COLO668 (cell line): Measurements from ENCODE around the gene WDR20.
"Not testable (repeated sequence)": the region's sequence is repeated elsewhere in the genome, so short reads cannot be mapped to it uniquely, and the experiment has no call there.

Source experiments
- DNase-seq: peaks from one replicate; lab custom pipeline; 2025; ENCODE audit not compliant: unreplicated experiment; lab: John Stamatoyannopoulos, UW

The WDR20 gene

DNA sequence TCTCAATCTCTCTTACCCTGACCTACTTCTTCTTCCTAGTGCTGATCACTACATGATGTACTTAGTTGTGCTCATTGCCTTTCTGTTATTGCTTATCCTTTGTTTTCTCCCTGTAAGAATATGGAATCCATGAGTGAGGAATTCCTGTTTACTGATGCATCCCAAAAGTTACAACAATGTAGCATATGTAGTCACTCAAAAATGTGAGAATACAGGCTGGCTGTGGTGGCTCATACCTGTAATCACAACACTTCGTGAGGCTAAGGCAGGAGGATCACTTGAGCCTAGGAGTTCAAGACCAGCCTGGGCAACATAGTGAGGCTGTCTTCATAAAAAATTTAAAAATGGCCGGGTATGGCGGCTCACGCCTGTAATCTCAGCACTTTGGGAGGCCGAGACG lies 8.0 kb upstream of the WDR20 start:
- no peak for DNase-seq

DNA sequence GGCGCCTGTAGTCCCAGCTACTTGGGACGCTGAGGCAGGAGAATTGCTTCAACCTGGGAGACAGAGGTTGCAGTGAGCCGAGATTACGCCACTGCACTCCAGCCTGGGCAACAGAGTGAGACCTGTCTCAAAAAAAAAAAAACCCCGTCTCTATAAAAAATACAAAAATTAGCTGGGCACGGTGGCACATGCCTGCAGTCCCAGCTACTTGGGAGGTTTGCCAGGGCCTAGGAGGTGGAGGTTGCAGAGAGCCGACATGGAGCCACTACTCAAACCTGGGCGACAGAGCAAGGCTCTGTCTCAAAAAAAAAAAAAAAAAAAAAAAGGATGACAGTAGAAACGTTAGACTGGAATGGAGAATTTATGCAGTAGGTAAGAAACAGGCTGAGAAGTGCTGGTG lies 5.7 kb upstream of the WDR20 start:
- not testable (repeated sequence) for DNase-seq

- not testable (repeated sequence) for DNase-seq
These were observed 5.0 kb upstream of the WDR20 start for GRCh38 chr14:102134719-102135118.

DNA sequence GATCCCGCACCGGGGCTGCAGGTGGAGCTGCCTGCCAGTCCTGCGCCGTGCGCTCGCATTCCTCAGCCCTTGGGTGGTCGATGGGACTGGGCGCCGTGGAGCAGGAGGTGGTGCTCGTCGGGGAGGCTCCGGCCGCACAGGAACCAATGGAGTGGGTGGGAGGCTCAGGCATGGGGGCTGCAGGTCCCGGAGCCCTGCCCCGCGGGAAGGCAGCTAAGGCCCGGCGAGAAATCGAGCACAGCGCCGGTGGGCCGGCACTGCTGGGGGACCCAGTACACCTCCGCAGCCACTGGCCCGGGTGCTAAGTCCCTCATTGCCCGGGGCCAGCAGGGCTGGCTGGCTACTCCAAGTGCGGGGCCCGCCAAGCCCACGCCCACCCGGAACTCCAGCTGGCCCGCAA lies 4.2 kb upstream of the WDR20 start:
- DNase-seq = not testable (repeated sequence)

GRCh38 chr14:102138535-102138934 lies 1.2 kb upstream of the WDR20 start:
- no peak for DNase-seq

DNA sequence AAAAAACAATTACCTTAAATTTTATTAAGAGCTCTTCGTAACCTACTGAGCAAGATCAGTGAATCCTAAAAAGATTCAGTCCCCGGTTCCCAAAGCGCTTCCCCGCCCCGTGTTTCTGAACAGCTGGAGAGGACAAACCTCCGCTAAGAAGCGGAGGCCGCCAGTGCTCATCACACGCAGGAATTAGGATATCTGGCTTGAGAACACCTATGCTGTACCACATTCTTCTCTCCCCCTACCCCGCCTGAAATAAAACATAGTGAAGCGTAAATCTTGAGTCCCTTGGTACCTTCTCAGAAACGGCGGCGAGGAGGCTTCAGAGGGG lies 774 bp upstream of the WDR20 start:
- peak; percentile 68 for DNase-seq

DNA sequence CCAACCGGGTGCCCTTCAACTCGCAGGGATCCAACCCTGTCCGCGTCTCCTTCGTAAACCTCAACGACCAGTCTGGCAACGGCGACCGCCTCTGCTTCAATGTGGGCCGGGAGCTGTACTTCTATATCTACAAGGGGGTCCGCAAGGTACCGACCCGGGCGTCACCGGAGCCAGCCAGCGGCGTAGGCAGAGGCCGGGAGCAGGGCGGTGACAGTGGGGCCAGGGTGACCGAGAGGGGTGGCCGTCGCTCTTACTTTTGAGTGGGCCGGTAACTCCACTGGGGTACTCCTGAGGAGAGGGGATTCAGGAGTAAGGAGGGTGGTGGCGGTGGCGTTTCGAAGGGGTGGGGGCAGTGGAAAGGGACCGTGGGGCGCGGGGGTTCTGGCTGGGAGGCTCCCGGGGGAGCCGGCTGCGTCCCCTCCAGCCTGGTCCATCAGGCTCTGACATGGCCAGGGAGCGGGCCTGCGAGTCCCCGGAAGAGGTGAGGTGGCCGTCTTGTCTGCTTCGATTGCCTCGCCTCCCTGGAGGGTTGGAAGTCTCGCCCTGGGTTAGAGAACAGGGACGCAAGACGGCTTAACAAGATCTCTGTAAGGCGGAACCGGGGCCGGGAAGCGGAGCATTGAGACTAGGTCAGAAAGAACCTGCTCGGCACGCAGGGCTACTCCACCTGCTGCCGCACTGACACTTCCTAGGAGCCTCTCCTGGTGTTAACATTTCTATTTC lies 491 bp downstream of the WDR20 start:
- peak; percentile 40 for DNase-seq

DNA sequence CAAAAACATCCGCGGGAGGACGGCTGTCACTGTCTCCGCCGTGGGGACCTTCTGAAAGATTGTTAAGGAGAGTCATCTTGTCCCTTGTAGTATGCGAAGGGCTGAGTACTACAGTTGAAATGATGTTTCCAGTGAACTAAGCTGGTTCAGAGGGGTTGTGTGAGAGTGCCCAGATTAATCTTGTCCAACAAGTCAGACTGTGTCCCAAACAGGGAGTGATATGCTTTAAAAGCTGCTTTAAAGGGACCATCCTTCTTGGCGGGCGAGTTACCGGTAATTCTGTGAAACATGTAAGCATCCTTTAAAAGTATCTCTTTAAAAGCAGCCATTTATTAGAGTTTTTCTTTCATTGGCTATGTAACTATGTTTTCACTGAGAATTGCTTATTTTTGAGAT lies 1.1 kb downstream of the WDR20 start:
- DNase-seq = no peak

- no peak for DNase-seq
These were observed 2.1 kb downstream of the WDR20 start for GRCh38 chr14:102141797-102142196.

DNA sequence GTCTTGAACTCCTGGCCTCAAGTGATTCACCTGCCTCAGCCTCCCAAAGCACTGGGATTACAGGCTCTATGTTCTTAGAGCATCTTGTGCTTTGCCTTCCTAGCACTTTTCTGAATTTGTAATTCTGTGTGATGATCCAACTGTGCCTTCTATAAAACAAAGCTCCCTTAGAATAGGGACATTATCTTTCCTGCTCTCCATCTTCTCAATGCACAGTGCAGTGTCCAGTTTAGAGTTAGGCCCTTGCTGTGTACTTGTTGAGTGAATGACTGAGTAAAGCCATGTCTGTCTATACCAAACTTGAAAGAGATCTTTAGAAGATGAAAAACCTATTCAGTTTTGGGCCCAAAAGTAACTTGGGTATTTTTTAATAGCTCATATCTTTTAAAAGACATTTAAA lies 5.2 kb downstream of the WDR20 start:
- DNase-seq = no peak

DNA sequence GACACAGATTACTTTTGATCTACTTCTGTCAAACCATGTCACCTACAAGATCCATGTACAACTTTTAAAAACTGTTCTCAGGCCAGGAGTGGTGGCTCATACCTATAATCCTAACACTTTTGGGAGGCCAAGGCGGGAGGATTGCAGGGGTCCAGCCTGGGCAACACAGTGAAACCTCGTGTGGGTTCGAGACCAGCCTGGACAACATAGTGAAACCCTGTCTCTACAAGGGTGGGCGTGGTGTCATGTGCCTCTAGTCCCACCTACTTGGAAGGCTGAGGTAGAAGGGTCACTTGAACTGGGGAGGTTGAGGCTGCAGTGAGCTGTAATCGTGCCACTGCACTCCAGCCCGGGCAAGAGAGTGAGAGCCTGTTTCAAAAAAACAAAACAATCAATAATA lies 5.7 kb downstream of the WDR20 start:
- DNase-seq = no peak

GRCh38 chr14:102146423-102146822 lies 6.7 kb downstream of the WDR20 start:
- no peak for DNase-seq

- DNase-seq = no peak
These were observed 10.4 kb downstream of the WDR20 start for GRCh38 chr14:102150083-102150482.

GRCh38 chr14:102150744-102151143 lies 11.0 kb downstream of the WDR20 start:
- no peak for DNase-seq

GRCh38 chr14:102151411-102151810 lies 11.7 kb downstream of the WDR20 start:
- DNase-seq = not testable (repeated sequence)

DNA sequence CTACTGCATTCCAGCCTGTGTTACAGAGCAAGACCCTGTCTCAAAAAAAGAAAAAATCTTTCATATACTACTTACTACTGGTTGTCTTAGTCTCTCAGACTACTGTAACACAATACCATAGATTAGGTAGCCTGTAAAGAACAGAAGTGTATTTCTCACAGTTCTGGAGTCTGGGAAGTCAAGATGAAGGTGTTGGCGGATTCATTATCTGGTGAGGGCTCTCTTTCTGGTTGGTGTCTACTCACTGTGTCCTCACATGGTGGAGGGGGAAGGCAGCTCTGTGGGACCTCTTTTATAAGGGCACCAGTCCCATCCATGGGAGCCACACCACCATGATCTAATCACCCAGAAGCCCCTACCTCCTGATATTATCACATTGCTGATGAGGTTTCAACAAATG lies 14.4 kb downstream of the WDR20 start:
- no peak for DNase-seq

DNA sequence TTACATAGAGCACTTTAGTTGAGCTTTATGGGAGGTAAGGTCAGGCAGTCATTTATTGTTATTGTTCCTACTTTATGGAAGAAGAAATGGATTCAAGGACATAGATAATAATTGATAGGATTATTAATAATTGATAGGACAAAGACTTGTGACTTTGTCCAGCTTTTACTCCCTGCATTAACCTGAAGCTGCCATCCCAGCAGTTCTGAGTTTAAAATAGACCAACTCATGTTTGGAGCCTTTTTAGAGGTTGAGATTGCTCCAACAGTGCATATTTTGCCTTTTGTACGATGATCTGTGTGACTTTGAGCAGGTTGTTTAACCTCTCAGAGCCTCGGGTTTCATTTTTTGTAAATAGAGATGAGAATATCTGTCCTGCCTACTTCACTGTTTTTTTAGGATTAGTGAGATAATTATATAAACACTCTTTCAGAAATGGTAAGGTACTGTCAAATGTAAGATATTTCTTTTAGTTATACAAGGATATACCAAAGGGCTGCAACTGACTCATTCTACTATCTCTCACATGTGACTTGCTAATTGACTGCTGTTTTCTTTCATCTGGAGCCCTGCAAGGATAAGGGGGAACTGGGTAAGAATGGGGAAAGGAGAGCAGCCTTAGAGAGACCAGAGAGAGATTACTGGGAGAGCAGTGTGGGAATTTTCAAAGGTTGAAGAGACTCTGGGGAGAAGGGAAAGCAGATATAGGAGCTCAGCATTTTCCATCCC lies 15.3 kb downstream of the WDR20 start:
- DNase-seq = no peak

DNA sequence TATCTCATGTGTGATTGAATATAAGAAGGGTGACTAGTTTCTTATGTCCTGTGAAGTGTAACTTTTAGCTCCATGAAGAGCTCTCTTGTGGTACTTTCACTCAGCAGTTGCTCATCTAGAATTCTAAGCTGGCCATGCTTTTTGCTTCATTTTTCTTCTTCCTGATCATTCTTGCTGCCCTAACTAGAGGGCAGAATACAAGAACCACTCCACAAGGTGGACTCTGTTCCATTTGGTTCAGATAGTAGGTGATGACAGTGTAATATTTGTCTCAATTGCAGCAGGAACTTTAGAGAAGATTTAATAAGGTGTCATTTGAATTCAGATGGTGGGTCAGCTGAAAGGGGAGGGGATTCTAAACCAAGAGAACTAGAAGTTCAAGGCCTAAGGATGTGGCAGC lies 17.6 kb downstream of the WDR20 start:
- DNase-seq = no peak

DNA sequence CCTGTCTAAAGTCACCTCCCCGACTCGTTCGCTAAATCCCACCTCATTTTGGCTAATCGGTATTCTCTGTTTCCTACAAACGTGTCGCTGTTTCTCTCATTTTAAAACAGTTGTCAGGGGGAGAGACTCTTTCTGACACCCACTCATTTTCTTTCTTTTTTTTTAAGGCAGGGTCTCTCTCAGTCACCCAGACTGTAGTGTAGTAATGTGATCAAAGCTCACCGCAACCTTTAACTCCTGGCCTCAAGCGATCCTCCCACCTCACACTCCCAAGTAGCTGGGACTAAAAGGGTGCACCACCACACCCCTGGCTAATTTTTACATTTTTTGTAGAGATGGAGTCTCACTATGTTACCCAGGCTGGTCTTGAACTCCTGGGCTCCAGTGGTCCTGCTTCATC lies 19.1 kb downstream of the WDR20 start:
- no peak for DNase-seq

GRCh38 chr14:102159841-102160240 lies 20.1 kb downstream of the WDR20 start:
- DNase-seq = no peak

DNA sequence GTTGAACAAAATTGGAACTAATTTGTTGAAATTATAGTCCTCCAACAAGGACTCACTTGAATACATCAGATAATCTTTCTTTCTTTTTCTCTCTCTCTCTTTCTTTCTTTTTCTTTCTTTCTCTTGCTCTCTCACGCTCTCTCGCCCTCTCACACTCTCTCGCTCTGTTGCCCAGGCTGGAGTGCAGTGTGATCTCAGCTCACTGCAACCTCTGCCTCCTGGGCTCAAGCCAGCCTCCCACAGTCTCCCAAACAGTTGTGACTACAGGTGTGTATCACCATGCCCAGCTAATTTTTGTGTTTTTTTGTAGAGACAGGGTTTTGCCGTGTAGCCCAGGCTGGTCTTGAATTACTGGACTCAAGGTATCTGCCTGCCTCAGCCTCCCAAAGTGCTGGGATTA lies 22.8 kb downstream of the WDR20 start:
- DNase-seq = no peak

- no peak for DNase-seq
These were observed 24.5 kb downstream of the WDR20 start for GRCh38 chr14:102164241-102164641.

- no peak for DNase-seq
These were observed 25.3 kb downstream of the WDR20 start for GRCh38 chr14:102164965-102165364.
